Suprapubic skin (tissue), 3 donors: ENCODE measurements around the gene SIGLEC11.

Source experiments
- POLR2AphosphoS5 ChIP-seq, 3 donors: sonication (generic); formaldehyde crosslinking; IDR thresholded peaks; one replicate each; pipeline ENCODE4 v1.6.1; 2017; ENCODE audit warnings: antibody characterized with exemption in 3 of 3
- TF ChIP-seq, protein P1 (sequence below), 2 donors: fragments of 200-600 bp in 1 of 2; fragments of 450-650 bp in 1 of 2; sonication (generic) in 1 of 2; IDR thresholded peaks; one replicate each; pipeline ENCODE4 v1.5.1; 2016 to 2019; ENCODE audit warnings: antibody characterized with exemption in 2 of 2, mild to moderate bottlenecking in 1 of 2, moderate library complexity in 1 of 2

DNA sequence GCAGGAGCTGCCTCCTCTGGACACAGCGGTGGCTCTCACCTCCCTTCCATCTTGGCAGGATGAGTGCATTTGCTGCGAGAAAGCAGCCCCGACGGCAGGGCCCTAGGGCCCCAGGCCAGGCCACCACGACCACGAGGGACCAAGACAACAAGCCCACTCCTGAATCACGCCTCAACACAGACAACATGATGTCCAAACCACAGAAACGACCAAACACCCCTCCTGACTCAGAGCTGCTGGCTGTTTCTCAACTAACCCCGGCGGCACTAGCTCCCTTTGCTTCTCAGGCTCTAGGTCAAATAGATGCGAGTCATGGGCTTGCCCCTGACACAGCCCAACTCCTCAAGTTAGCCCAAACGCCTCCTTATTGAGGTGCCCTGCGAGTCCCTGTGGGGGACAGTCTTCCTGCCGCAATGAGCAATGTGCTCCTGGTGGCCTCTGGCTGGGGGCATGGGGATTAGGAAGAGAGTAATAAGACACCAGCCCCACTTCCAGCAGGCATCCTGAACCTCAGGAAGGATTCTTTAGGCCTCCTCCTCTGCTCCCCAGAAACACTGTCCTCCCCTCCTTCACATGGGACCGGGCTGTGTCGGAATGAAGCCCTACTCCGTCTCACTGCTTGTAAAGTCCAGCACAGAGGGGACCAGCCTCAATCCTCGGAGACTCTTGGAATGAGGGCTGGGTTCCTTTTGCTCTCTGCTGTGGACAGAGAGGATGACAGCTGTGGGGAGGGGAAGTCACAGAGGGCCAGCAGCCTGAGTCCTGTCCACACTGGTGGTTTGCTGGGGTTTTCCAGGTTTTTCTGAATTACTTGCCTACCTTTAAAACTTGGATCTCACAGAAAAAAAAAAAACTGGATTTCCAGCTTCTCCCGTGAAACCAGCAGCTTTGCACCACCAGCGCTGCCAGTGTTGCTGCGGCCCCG is 38.8 kb downstream of the SIGLEC11 start:
- TF ChIP-seq, protein P1, sequence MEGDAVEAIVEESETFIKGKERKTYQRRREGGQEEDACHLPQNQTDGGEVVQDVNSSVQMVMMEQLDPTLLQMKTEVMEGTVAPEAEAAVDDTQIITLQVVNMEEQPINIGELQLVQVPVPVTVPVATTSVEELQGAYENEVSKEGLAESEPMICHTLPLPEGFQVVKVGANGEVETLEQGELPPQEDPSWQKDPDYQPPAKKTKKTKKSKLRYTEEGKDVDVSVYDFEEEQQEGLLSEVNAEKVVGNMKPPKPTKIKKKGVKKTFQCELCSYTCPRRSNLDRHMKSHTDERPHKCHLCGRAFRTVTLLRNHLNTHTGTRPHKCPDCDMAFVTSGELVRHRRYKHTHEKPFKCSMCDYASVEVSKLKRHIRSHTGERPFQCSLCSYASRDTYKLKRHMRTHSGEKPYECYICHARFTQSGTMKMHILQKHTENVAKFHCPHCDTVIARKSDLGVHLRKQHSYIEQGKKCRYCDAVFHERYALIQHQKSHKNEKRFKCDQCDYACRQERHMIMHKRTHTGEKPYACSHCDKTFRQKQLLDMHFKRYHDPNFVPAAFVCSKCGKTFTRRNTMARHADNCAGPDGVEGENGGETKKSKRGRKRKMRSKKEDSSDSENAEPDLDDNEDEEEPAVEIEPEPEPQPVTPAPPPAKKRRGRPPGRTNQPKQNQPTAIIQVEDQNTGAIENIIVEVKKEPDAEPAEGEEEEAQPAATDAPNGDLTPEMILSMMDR (IDR thresholded peaks at IDR 0.05), result no peak
- TF ChIP-seq POLR2AphosphoS5 (IDR thresholded peaks at IDR 0.05), result no peak
